NCI-H1436 (cell line): ENCODE data around the gene LDHD.

Source experiments
- DNase-seq: peaks from one replicate; lab custom pipeline; 2025; lab: John Stamatoyannopoulos, UW

The LDHD gene

GRCh38 chr16:75080205-75081029 is 36.2 kb downstream of the LDHD start:
- no peak for DNase-seq

- DNase-seq, result no peak
Measured at GRCh38 chr16:75079346-75079926, 37.1 kb downstream of the LDHD start.

- DNase-seq, result no peak
Measured at GRCh38 chr16:75078886-75079285, 37.7 kb downstream of the LDHD start.

- no peak for DNase-seq
Measured at GRCh38 chr16:75075688-75076268, 40.8 kb downstream of the LDHD start.

- DNase-seq, result no peak
Measured at GRCh38 chr16:75074920-75075687, 41.5 kb downstream of the LDHD start.

- DNase-seq, result no peak
Measured at GRCh38 chr16:75074304-75074793, 42.2 kb downstream of the LDHD start.

- no peak for DNase-seq
Measured at GRCh38 chr16:75073545-75074303, 42.9 kb downstream of the LDHD start.

- DNase-seq, result no peak
Measured at GRCh38 chr16:75072239-75072947, 44.2 kb downstream of the LDHD start.

- DNase-seq, result no peak
Measured at GRCh38 chr16:75071621-75072020, 45.0 kb downstream of the LDHD start.

- DNase-seq, result no peak
Measured at GRCh38 chr16:75070012-75070841, 46.4 kb downstream of the LDHD start.

GRCh38 chr16:75068085-75069031 is 48.2 kb downstream of the LDHD start:
- no peak for DNase-seq

- no peak for DNase-seq
Measured at GRCh38 chr16:75066861-75067447, 49.6 kb downstream of the LDHD start.

- no peak for DNase-seq
Measured at GRCh38 chr16:75065521-75066149, 50.9 kb downstream of the LDHD start.

GRCh38 chr16:75065149-75065505 is 51.5 kb downstream of the LDHD start:
- no peak for DNase-seq

- no peak for DNase-seq
Measured at GRCh38 chr16:75064403-75065148, 52.0 kb downstream of the LDHD start.

- no peak for DNase-seq
Measured at GRCh38 chr16:75063549-75064088, 53.0 kb downstream of the LDHD start.

- no peak for DNase-seq
Measured at GRCh38 chr16:75062976-75063346, 53.6 kb downstream of the LDHD start.
